Mammary epithelial cell (primary cell): ENCODE data around the gene SLC38A10.

Experiments used
- CTCF ChIP-seq, 2 donors: IDR thresholded peaks in 1 of 2; conservative IDR thresholded peaks in 1 of 2; 2 replicates each; pipeline ENCODE4 v1.5.1; 2011 to 2012; ENCODE audit warnings: inconsistent platforms in 2 of 2, low read length in 2 of 2, mild to moderate bottlenecking in 2 of 2, control low read depth in 1 of 2, low read depth in 1 of 2; ENCODE audit not compliant: insufficient read depth in 1 of 2; ENCODE audit errors: extremely low read depth in 1 of 2
- EZH2 ChIP-seq: IDR thresholded peaks from 2 replicates; pipeline ENCODE4 v1.6.1; 2012; ENCODE audit warnings: low read length, inconsistent platforms, borderline replicate concordance

GRCh38 chr17:81328978-81329926 lies 34.1 kb upstream of the SLC38A10 start:
- TF ChIP-seq CTCF (conservative IDR thresholded peaks at IDR 0.05 in 1 of 2, IDR thresholded peaks at IDR 0.05 in 1 of 2; ENCODE audit: extremely low read depth in 1 of 2, insufficient read depth in 1 of 2, low read depth in 1 of 2, low read length in 2 of 2) (no peak), EZH2 (no peak)
